ENCODE results near the gene FKBP6.
"Not testable (repeated sequence)": the region's sequence is repeated elsewhere in the genome, so short reads cannot be mapped to it uniquely, and the experiment has no call there.

The FKBP6 gene

DNA sequence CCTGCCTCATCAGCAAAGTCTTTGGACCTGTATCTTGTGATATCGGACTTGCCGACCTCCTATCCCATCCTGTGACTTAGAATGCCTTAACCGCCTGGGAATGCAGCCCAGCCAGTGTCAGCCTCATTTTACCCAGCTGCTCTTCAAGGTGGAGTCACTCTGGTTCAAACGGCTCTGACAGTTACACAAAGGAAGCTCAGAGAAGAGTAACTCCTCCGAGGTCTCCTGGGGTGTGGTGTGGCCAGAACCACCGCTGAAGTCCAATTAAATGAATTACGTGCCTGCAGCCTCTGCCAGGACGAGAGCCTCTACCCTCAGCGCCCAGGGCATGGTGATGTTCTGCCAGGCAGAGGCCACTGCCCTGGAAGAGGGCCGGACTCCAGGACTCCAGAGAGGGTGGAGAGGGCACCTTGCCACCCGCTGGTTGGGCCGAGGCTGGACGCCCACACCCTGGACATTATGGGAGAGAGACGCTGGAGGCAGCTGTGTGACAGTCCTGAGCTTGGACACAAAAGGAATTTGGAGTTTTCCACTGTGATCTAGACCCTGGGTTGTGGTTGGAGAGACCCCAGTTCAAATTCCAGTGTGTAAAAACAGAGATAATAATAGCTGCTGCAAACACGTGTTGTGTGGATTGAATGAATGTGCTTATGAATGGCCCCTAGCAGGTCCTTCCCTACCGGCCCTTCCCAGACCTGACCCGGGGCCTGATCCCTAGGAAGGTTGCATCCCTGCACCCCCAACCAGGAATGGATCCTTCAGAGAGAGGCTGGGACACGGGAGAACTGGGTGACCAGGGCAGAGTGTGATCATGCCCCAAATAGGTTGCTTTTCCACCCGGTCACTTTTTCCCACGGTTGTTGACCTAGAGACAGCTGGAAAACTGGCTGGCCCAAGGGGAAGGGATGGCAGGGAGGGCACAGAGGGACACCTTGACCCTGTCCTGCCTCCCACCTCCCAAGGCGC, 67.9 kb downstream of the FKBP6 start:
- no peak for DNase-seq

DNA sequence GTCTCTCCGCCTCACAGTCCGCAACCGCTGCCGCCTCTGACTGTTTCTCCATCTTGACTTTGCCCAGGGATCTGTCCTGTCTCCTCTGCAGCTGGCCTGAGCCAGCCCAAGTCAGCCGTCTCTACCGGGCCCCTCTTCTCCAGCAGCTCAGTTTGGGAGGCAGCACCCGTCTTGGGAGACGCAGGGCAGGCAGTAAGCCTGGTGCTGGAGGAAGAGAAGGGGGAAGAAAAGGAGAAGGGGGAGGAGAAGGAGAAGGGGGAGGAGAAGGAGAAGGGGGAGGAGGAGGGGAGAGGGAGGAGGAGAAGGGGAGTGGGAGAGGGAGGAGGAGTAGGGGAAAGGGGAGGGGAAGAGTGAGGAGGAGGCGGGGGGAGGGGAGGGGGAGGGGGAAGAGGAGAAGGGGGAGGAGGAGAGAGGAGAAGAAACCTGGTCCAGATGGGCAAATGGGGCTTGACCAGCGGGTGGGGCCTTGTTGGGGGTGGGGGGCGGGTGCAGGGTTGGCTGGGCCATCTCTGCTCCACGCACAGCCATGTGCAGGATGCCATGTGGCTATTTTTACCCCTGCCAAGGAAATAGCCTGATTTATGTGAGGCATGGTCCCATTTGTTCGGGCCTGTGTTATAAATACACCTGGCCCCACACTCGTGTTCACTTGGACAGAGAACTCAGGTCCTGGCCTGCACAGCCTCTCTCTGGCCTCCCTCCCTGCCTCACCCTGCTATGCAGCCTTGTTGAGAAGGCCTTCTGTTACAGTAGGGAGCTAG, 69.7 kb downstream of the FKBP6 start:
- DNase-seq = peak; percentile 77

DNA sequence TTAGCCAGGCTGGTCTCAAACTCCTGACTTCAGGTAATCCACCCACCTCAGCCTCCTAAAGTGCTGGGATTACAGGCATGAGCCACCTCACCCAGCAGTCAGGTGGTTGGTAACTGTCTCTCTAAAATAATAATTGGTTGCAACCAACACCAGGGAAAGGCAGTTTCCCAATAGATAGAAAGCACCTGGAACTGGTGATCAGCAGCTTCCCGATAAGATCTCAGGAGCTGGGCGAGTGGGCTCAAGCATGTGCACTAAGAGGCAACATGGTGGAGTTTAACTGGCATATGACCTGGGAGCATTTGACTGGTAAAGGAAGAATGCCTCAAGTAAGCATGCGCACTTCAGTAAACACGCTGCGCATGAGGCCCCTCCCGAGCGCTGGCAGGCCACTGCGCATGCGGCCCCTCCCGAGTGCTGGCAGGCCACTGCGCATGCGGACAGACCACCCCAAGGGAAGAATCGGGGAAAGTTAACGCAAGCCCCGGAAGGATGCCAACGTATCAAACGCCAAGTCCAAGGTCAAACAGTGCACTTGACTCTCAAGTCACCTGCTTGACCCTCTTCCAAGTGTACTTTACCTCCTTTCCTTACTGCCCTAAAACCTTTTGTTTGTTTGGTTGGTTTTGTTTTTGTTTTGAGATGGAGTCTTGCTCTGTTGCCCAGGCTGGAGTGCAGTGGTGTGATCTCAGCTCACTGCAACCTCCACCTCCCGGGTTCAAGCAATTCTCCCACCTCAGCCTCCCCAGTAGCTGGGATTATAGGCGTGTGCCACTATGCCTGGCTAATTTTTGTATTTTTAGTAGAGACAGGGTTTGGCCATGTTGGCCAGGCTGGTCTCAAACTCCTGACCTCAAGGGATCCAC, 71.5 kb downstream of the FKBP6 start:
- peak; percentile 89 for DNase-seq

DNA sequence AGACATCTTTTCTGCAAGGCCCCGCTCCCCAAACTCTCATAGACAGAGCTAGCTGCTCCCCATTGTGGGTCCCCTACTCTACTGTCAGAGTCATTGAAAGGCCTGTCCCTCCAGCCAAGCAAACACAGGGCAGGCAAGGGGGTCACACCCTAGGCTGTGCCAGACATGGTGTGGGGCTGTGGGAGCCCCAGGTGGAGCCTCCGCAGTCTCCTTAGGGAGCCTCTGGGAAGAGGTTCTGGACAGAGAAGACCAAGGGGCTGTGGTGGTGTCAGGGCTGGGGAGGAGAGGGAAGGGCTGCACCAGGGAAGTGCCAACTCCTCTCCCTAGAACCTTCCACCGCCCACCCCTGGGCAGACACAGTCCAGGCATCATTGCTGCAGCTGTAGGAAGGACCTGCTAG, 76.9 kb downstream of the FKBP6 start:
- not testable (repeated sequence) for DNase-seq

Measured in right hindlimb (tissue), 1 donor.